Nephron progenitor cell (in vitro differentiated cells): ENCODE measurements around the gene DPYSL4.

ENCODE experiments used
- DNase-seq: peaks from one replicate; pipeline ENCODE4 v3.0.0; 2021
- H3K27ac Mint-ChIP-seq: 2 replicates; pipeline ENCODE4 v1.8.0; 2021; ENCODE audit warnings: mild to moderate bottlenecking, moderate library complexity, mixed read lengths
- H3K27me3 Mint-ChIP-seq: 2 replicates; pipeline ENCODE4 v1.8.0; 2021; ENCODE audit warnings: mild to moderate bottlenecking, low read depth, mixed read lengths; ENCODE audit not compliant: poor library complexity
- H3K36me3 Mint-ChIP-seq: 2 replicates; pipeline ENCODE4 v1.8.0; 2021; ENCODE audit warnings: low read depth, mixed read lengths
- H3K4me1 Mint-ChIP-seq: 2 replicates; pipeline ENCODE4 v1.8.0; 2021; ENCODE audit warnings: mixed read lengths
- H3K4me3 Mint-ChIP-seq: 2 replicates; pipeline ENCODE4 v1.8.0; 2021; ENCODE audit warnings: mild to moderate bottlenecking, moderate library complexity, mixed read lengths
- H3K9me3 Mint-ChIP-seq: 2 replicates; pipeline ENCODE4 v1.8.0; 2021; ENCODE audit warnings: mild to moderate bottlenecking, moderate library complexity, mixed read lengths
- TF ChIP-seq, protein P1 (sequence below): fragments of 200-600 bp; sonication (generic); IDR thresholded peaks from 2 replicates; pipeline ENCODE4 v1.5.0; 2021; ENCODE audit warnings: antibody characterized with exemption

Gene DPYSL4

DNA sequence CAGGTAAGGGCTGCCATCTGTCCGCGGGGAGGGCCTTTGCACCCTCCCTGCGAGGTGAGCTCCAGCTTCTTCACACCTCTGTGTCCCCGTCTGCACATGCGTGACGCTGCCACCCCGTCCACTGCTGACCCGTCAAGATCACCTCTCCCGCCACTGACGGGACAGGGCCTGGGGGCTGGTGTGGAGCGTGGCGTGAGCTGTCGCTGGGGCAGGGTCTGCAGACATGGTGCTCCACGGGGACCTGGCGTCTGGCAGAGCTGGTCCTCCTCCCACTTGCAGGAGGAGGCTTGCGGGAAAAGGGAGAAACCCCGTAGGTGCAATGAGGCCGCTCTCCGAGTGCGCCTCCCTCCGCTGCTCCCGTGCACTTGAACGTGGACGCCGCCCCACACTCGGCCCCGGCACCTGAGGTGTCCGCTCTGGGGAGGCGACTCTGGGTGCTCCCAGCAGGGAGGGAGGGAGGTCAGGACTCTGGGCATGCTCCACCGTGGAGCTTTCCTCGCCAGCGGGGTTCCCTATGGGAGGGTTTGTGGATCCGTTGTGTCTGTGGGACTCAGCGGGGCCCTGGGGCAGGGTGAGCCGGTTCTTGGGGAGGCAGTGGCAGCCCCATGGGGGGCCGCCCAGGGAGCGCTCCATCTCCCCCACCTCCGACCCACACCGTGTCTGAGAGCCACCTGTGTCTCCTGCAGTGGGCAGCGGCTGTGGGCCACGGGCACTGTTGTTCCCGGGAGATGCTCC, 17.6 kb upstream of the DPYSL4 start:
- peaks cover 25% of the 10 kb centered on the region for H3K4me1 Mint-ChIP-seq
- TF ChIP-seq, protein P1, sequence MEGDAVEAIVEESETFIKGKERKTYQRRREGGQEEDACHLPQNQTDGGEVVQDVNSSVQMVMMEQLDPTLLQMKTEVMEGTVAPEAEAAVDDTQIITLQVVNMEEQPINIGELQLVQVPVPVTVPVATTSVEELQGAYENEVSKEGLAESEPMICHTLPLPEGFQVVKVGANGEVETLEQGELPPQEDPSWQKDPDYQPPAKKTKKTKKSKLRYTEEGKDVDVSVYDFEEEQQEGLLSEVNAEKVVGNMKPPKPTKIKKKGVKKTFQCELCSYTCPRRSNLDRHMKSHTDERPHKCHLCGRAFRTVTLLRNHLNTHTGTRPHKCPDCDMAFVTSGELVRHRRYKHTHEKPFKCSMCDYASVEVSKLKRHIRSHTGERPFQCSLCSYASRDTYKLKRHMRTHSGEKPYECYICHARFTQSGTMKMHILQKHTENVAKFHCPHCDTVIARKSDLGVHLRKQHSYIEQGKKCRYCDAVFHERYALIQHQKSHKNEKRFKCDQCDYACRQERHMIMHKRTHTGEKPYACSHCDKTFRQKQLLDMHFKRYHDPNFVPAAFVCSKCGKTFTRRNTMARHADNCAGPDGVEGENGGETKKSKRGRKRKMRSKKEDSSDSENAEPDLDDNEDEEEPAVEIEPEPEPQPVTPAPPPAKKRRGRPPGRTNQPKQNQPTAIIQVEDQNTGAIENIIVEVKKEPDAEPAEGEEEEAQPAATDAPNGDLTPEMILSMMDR: no peak
- no peaks in the 10 kb centered on the region for H3K36me3 Mint-ChIP-seq
- H3K4me3 Mint-ChIP-seq: no peak overlapping the region
- peaks cover 26% of the 10 kb centered on the region for H3K27me3 Mint-ChIP-seq
- no peak for DNase-seq
- H3K9me3 Mint-ChIP-seq: peaks cover 6% of the 10 kb centered on the region
- no peak overlapping the region for H3K27ac Mint-ChIP-seq

DNA sequence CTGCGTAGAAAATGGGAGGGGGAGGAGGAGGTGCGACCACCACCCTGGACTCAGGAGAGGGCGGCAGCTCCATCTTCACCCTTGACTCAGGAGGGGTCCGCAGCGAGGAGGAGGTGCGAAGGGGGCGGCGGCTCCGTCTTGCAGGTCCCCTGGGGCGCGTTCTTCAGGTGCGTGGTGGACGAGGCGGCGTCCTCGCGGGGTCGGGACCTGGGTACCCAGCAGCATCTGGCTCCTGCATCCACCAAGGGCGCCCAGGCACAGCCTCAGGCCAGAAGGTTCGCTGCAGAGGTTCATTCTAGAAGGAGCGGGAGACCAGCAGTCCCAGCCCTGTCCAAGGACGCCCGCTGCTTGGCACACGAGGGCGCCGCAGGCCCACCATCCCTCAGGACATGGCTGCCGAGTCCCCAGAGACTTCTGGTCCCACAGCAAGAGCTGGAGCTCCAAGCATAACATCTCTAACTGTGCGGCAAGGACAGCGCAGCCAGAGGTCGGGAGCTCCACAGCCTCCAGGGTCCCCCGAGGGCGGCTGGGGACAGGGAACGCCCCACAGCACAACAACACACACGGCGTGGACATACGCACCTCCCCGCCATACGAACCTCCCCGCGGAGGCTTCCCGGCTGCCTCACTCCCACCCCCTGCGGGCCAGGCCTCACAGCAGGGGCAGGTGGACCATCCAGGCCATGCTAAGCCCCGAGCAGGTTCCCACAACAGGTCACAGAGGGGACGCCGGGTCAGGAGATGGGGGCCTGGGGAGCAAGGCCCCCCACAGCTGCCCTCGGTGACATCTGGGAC, 16.8 kb upstream of the DPYSL4 start:
- no peak overlapping the region for H3K27ac Mint-ChIP-seq
- TF ChIP-seq, protein P1: no peak
- peaks cover 13% of the 10 kb centered on the region for H3K9me3 Mint-ChIP-seq
- H3K4me3 Mint-ChIP-seq: no peak overlapping the region
- no peak for DNase-seq
- H3K27me3 Mint-ChIP-seq: peaks cover 25% of the 10 kb centered on the region
- peaks cover 19% of the 10 kb centered on the region for H3K4me1 Mint-ChIP-seq
- H3K36me3 Mint-ChIP-seq: no peaks in the 10 kb centered on the region

DNA sequence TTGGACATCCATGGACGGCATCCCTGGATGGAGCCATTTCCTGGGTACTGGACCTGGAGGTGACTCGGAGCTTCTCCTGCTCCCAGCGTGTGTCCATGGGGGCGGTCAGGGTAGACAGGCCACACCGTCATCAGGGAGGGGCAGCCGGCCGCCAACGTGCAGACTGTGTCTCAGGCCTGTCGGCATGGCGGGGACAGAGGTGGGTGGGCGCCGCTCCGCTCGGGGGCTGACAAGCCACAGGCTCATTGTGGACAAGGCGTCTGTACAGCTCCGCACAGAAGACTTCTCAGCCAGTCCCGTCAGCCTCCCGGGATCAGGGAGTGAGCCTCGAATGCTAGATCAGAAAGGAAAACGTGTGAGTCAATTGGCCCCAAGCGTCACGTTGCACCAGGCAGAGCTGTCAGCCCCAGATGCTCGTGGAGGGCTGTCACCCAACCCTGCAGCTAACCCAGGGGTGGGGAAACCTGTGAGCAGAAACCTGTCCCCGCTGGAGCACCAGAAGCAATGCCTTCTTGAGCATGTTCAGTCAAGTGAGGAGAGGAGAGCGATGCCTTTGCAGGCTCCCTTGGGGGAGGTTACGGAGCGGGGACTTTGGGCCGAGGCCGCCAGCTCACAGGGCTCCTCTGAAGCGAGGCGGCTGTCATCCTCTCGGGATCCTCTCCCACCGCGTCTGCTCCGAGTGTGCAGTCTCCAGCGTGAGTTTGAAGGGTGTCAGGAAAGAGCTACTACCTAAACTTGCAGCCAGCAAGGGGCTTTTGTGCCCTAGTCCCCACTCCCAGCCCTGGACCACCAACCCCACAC, 16.0 kb upstream of the DPYSL4 start:
- no peaks in the 10 kb centered on the region for H3K36me3 Mint-ChIP-seq

DNA sequence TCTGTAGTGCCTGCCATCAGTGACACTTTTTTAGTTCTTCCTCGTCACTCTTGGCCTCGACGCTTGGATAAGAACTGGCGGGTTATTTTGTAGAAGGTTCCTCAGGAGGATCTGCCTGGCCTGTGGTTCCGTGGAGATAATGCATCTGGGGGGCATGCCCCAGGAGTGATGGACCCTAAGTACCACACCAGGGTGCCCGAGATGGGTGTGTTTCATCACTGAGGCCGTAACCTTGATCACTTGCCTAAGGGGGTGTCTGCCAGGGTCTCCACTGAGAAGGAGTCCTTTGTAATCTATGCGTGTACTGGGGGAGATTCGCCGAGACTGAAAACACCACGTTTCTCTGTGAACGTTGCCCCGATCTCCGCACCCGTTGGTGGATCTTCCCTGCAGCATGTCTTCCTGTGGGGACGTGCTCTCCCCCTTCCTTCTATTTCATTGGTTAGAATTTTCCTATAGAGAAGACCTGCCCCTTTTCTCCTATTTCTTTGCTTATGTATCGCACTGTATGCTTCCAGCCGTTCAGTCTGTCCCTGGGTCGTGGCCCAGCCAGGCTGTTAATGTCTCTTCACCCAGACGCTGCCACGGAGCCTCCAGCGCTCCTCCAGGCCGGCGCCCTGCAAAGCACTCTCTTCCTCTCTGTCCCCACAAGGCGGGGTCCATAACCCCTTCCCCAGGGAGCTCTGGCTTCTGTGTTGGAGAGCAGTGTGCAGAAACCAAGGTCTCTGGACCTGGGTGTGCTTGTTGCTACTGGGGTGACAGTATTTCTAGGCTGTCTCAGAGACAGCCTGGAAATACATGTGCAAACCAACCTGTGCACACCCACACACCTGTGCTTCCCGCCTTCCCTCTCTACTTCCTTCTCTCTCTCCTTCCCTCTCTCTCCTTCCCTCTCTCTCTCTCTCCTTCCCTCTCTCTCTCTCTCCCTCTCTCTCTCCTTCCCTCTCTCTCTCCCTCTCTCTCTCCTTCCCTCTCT, 14.4 kb upstream of the DPYSL4 start:
- Mint-ChIP-seq H3K27me3 (peaks cover 46% of the 10 kb centered on the region), H3K4me1 (peaks cover 42% of the 10 kb centered on the region), H3K36me3 (no peaks in the 10 kb centered on the region), H3K27ac (no peak overlapping the region), H3K4me3 (no peak overlapping the region), H3K9me3 (peaks cover 18% of the 10 kb centered on the region)
- DNase-seq: no peak
- TF ChIP-seq, protein P1: no peak

More for the DNA sequence above, 16.0 kb upstream of the DPYSL4 start:
- Mint-ChIP-seq H3K4me3 (no peak overlapping the region), H3K27me3 (peaks cover 32% of the 10 kb centered on the region), H3K9me3 (peaks cover 18% of the 10 kb centered on the region), H3K4me1 (peaks cover 27% of the 10 kb centered on the region), H3K27ac (no peak overlapping the region)
- peak; percentile 31 for DNase-seq
- TF ChIP-seq, protein P1: no peak

DNA sequence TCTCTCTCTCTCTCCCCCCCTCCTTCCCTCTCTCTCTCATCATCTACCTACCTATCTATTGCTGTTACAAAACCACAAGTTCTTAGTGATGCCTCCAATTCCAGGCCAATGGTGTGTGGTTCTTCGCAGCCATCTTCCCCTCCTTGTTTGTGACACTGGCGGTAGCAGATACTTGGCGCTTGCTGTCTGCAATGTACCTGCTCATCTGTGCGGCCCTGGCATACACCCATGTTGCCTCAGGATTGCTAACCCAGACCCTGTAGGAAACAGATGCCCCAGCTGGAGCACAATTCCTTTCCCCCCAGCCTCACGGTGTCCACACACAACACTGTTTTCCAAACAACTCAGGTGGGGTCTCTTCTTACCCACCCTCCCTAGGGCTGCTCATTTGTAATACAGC, 13.6 kb upstream of the DPYSL4 start:
- DNase-seq: no peak
- Mint-ChIP-seq H3K36me3 (no peaks in the 10 kb centered on the region), H3K9me3 (peaks cover 18% of the 10 kb centered on the region), H3K27ac (no peak overlapping the region), H3K4me1 (peaks cover 42% of the 10 kb centered on the region), H3K27me3 (peaks cover 54% of the 10 kb centered on the region), H3K4me3 (no peak overlapping the region)
- TF ChIP-seq, protein P1: no peak
